Gastrocnemius medialis (tissue), 4 donors: ENCODE results near the gene CTDSPL. TPM values are rescaled to one million over a fixed set of nuclear protein-coding genes. Genes with fewer than 3 reads are reported as not detected.

Source experiments
- ATAC-seq, 2 donors: fragments of 150-250 bp; one replicate each; pipeline ENCODE4 v1.9.1; 2016
- DNase-seq, 2 donors: peaks; one replicate each; pipeline ENCODE4 v3.0.0-alpha.2; 2019
- H3K27ac ChIP-seq, 4 donors: fragments of 200-600 bp; sonication (generic); 1 replicate in 1 of 4; 2 replicates in 3 of 4; pipeline ENCODE4 v1.5.1; 2016 to 2018; ENCODE audit warnings: mild to moderate bottlenecking in 2 of 4, moderate library complexity in 1 of 4
- H3K27me3 ChIP-seq, 3 donors: fragments of 200-600 bp; sonication (generic) in 2 of 3; 1 replicate in 1 of 3; 2 replicates in 2 of 3; pipeline versions ENCODE4 v1.5.1 to v1.6.0; 2016 to 2019; ENCODE audit warnings: mild to moderate bottlenecking in 1 of 3, moderate library complexity in 1 of 3
- H3K36me3 ChIP-seq, 2 donors: fragments of 200-600 bp; sonication (generic) in 1 of 2; one replicate each; pipeline ENCODE4 v1.5.1; 2017 to 2018
- H3K4me1 ChIP-seq, 2 donors: fragments of 200-600 bp; sonication (generic) in 1 of 2; one replicate each; pipeline ENCODE4 v1.5.1; 2016 to 2017; ENCODE audit warnings: mild to moderate bottlenecking in 2 of 2
- H3K4me3 ChIP-seq, 4 donors: fragments of 200-600 bp; sonication (generic) in 3 of 4; 1 replicate in 1 of 4; 2 replicates in 3 of 4; pipeline ENCODE4 v1.5.1; 2016 to 2019; ENCODE audit warnings: mild to moderate bottlenecking in 2 of 4
- H3K9me3 ChIP-seq, 3 donors: fragments of 200-600 bp; sonication (generic) in 2 of 3; 1 replicate in 1 of 3; 2 replicates in 2 of 3; pipeline ENCODE4 v1.5.1; 2016 to 2019
- CTCF ChIP-seq, 5 experiments: fragments of 450-650 bp in 3 of 5; fragments of 200-600 bp in 2 of 5; sonication (generic) in 2 of 5; IDR thresholded peaks in 4 of 5; conservative IDR thresholded peaks in 1 of 5; 1 replicate in 4 of 5; 2 replicates in 1 of 5; pipeline ENCODE4 v1.5.1; 2016 to 2019; ENCODE audit warnings: antibody characterized with exemption in 5 of 5, mild to moderate bottlenecking in 3 of 5, moderate library complexity in 3 of 5
- POLR2A ChIP-seq, 2 donors: fragments of 450-650 bp; IDR thresholded peaks; one replicate each; pipeline ENCODE4 v1.6.1; 2017; ENCODE audit warnings: antibody characterized with exemption in 2 of 2, mild to moderate bottlenecking in 2 of 2, moderate library complexity in 2 of 2
- in situ Hi-C, 4 donors: fragments of 200-750 bp; cut with MboI; loops; one replicate each; pipeline versions ENCODE4 v1.15.0 to v1.8.0; 2017; ENCODE audit warnings: low sequenced_read_pairs in 4 of 4
- intact Hi-C: fragments of 100-400 bp; cut with DNase I; formaldehyde crosslinking; loops from one replicate; pipeline ENCODE4 v1.15.1; 2023; ENCODE audit warnings: low total_unique reads
- total RNA-seq, 4 donors: library from RNA; depleted of rRNA; stranded (reverse); fragments of >200 nt; gene quantifications; one replicate each; pipeline versions ENCODE4 v1.1.0 to v1.2.3, GENCODE V29; 2016

CTDSPL gene
- total RNA-seq, 4 donors from 2014 or later = 12.1 to 23.1 (median 14.6) TPM

GRCh38 chr3:37935756-37936666, 74.3 kb downstream of the CTDSPL start:
- intact Hi-C loops = no loop called here

DNA sequence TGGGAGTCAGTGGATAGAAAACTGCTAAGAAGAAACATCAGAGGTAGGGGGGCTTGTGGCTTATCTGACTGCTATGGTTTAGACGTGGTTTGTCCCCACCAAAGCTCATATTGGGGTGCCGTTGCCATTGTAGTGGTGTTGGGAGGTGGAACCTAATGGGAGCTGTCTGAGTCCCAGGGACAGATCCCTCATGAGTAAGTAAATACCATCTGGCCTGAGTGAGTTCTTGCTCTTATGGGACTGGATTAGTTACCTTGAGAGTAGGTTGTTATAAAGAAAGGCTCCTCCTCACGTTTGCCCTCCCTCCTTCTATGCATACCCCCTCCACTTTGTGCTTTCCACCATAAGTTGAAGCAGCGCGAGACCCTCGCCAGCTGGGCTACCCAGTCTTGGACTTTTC, 75.5 kb downstream of the CTDSPL start:
- no peak overlapping the region for H3K4me3 ChIP-seq
- DNase-seq (no peak), ATAC-seq (no peak)
- no peaks in the 10 kb centered on the region for H3K36me3 ChIP-seq
- H3K4me1 ChIP-seq = peaks cover 28 to 29% of the 10 kb centered on the region in 2 donors
- H3K9me3 ChIP-seq = no peaks in the 10 kb centered on the region
- no peak overlapping the region for H3K27ac ChIP-seq
- in situ Hi-C loops = no loop called here
- TF ChIP-seq POLR2A (IDR thresholded peaks at IDR 0.05) (no peak), CTCF (IDR thresholded peaks at IDR 0.05 in 4 of 5, conservative IDR thresholded peaks at IDR 0.05 in 1 of 5) (no peak)
- H3K27me3 ChIP-seq = no peaks in the 10 kb centered on the region
- intact Hi-C loops = no loop called here

More at GRCh38 chr3:37935756-37936666, 74.3 kb downstream of the CTDSPL start:
- DNase-seq (no peak), ATAC-seq (no peak)
- H3K27ac ChIP-seq = peak overlapping the region in 3 of 4 donors; percentile 1 to 38 (median 16)
- in situ Hi-C loops = no loop called here
- H3K36me3 ChIP-seq = no peaks in the 10 kb centered on the region
- H3K4me3 ChIP-seq = no peak overlapping the region
- TF ChIP-seq CTCF (IDR thresholded peaks at IDR 0.05 in 4 of 5, conservative IDR thresholded peaks at IDR 0.05 in 1 of 5) = no peak
- TF ChIP-seq POLR2A (IDR thresholded peaks at IDR 0.05) = no peak
- no peaks in the 10 kb centered on the region for H3K27me3 ChIP-seq
- H3K9me3 ChIP-seq = no peaks in the 10 kb centered on the region
- H3K4me1 ChIP-seq = peaks cover 19 to 22% of the 10 kb centered on the region in 2 donors

DNA sequence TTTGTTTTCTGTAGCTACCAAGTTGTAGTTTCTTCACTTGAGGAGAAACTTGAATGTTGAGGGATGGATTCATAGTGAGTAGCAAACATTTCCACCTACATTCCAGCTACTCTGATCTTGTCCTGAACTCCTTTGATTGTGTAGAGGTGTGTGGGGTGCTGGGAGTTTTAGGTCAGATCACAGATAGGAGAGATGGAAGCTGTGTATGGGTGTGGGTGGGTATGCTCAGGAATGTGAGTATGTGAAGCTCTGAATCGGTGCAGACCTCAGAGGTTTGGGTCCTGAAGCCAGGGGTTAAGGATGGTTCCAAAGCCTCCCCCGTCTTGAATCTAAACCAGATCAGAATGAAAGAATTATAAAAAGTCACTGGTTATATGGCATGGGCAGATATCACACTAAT, 76.3 kb downstream of the CTDSPL start:
- ATAC-seq = no peak
- no peak overlapping the region for H3K27ac ChIP-seq
- no peaks in the 10 kb centered on the region for H3K27me3 ChIP-seq
- H3K4me1 ChIP-seq = peaks cover 29 to 34% of the 10 kb centered on the region in 2 donors
- H3K36me3 ChIP-seq = no peaks in the 10 kb centered on the region
- in situ Hi-C loops = no loop called here
- intact Hi-C loops = no loop called here
- TF ChIP-seq POLR2A (IDR thresholded peaks at IDR 0.05) = no peak
- TF ChIP-seq CTCF (IDR thresholded peaks at IDR 0.05 in 4 of 5, conservative IDR thresholded peaks at IDR 0.05 in 1 of 5) = no peak
- DNase-seq = no peak
- no peaks in the 10 kb centered on the region for H3K9me3 ChIP-seq
- no peak overlapping the region for H3K4me3 ChIP-seq

DNA sequence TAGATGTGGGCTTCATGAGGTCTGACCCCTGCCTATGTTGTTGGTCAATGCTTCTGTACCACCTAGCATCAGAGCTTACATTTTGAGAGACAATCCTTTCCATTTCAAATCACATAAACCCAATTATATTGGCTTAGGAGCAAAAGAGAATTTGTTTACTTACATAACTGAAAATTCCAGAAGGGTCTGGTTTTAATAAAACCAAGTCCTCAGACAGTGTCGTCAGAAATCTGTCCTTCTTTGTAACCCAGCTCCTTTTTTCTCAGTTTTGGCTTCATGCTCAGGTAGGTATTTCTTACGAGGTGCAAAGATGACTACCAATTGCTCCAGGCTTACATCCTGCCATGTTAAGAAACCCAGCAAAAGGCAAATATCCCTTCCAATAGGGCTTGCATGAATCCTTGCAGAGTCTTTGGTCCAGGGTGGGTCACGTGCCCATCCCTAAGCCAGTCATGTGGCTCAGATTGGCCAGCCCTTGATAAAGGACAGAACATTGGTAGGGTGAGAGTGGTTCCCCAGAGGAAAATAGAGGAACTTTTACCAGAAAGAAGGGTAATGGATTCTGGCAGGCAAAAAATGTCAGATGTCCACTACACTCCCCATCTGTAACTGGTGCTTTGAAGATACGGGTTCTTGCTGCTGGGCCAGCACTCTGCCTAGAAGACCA, 78.7 kb downstream of the CTDSPL start:
- H3K4me1 ChIP-seq = peaks cover 38 to 46% of the 10 kb centered on the region in 2 donors
- no peaks in the 10 kb centered on the region for H3K36me3 ChIP-seq
- TF ChIP-seq CTCF (IDR thresholded peaks at IDR 0.05 in 4 of 5, conservative IDR thresholded peaks at IDR 0.05 in 1 of 5) = no peak
- TF ChIP-seq POLR2A (IDR thresholded peaks at IDR 0.05) = no peak
- H3K27ac ChIP-seq = no peak overlapping the region
- no peak overlapping the region for H3K4me3 ChIP-seq
- in situ Hi-C loops (no loop called here), intact Hi-C loops (no loop called here)
- no peaks in the 10 kb centered on the region for H3K27me3 ChIP-seq
- no peak for DNase-seq
- peak in 1 of 2 donors; percentile 16 for ATAC-seq
- H3K9me3 ChIP-seq = no peaks in the 10 kb centered on the region
